EL (cell line): ENCODE measurements around the gene NOX5.

ENCODE experiments used
- DNase-seq: peaks from one replicate; pipeline ENCODE4 v3.0.0-alpha.2; 2016

Gene NOX5

DNA sequence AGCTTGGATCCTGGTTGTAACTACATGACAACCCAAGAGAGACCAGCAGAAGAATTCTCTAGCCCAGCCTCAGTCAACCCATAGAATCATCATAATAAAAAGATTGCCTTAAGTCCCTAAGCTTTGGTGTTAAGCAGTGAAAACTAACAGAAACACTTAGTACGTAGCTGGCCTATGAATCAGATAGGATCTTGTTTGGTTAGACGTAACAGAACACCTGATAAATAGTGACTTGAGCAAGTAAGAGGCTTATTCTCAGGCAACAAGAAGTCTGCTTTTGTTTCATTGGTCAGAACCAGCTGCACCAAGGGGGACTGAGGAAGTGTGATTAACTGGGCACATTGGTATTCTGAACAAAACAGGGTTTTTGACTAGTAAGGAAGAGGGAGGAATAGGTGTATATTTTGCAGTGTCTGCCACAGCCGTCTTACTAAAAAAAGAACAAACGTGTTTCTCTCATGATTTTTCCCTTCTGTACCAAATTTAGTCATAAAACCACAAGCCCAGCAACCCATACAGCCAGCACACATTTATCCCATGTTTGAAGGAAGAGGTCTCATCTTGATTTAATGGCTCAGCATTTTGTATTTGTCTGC, 92.6 kb downstream of the NOX5 start:
- no peak for DNase-seq
